H1 (cell line): ENCODE results near the gene TRPM6. TPM values are rescaled to one million over a fixed set of nuclear protein-coding genes. Genes with fewer than 3 reads are reported as not detected.

Source experiments
- NANOG ChIP-seq: IDR thresholded peaks from 2 replicates; pipeline ENCODE4 v1.6.1; 2011; ENCODE audit warnings: low read length, low read depth, mild to moderate bottlenecking, inconsistent platforms; ENCODE audit not compliant: insufficient read depth, poor library complexity, severe bottlenecking
- PHF8 ChIP-seq: fragments of 200-600 bp; sonication (generic); conservative IDR thresholded peaks from 2 replicates; pipeline ENCODE4 v1.7.1; 2012; ENCODE audit warnings: low read depth, mild to moderate bottlenecking, inconsistent platforms, low read length, moderate library complexity
- YY1 ChIP-seq: IDR thresholded peaks from 2 replicates; pipeline ENCODE4 v1.6.1; 2011; ENCODE audit warnings: low read depth, mild to moderate bottlenecking, low read length
- polyA plus RNA-seq, 7 experiments: library from polyadenylated mRNA; depleted of rRNA in 3 of 7; stranded (reverse) in 5 of 7; unstranded in 2 of 7; fragments of >200 nt in 5 of 7; fragments of 200-250 nt in 2 of 7; gene quantifications; 1 replicate in 5 of 7; 2 replicates in 1 of 7; 4 replicates in 1 of 7; pipeline versions ENCODE4 v1.2.1 to v1.2.3, GENCODE V29; 2011 to 2013; ENCODE audit warnings: missing spikeins in 2 of 7, mixed read lengths in 2 of 7
- total RNA-seq: library from RNA; stranded (reverse); fragmentation: NEBNext Ultra II Directional; extraction: Animal tissue kit (Norgen Biotek cat#: 25700); gene quantifications from 2 replicates; pipeline ENCODE4 v1.2.1, GENCODE V29; 2021
- TF ChIP-seq, protein P1 (sequence below): fragments of 300-600 bp; sonication (generic); IDR thresholded peaks from 2 replicates; pipeline ENCODE4 v1.7.1; 2012; ENCODE audit warnings: low read length, moderate library complexity, mild to moderate bottlenecking, inconsistent platforms; ENCODE audit not compliant: insufficient replicate concordance
- TF ChIP-seq, protein P2 (sequence below): IDR thresholded peaks from 2 replicates; pipeline ENCODE4 v1.6.1; 2012; ENCODE audit warnings: low read length, inconsistent platforms

TRPM6 gene
- total and polyA plus RNA-seq, 2 of the 8 experiments (the other 6 are each of a cell fraction or from before 2014, with no cell fraction given): 0.45 to 1.5 TPM

DNA sequence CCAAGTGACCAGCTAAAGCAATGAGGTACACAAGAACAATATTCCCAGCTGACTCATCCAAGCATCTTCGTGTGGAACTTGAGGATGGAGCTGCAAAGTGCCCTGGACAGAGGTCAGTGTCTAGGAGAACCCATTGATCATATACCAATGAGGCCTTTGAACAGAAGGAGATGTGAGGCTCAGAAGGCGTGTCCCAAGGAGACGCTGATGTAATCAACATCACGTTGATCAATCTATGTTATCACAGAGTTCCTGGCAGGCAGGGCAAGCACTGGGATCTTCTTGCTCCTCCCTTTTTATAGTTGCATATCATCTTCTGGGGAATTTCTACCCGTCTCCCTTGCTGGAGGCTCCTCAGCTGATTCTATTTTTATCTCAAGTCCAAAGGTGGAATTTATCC lies 163.4 kb downstream of the TRPM6 start (continued):
- TF ChIP-seq, protein P1, sequence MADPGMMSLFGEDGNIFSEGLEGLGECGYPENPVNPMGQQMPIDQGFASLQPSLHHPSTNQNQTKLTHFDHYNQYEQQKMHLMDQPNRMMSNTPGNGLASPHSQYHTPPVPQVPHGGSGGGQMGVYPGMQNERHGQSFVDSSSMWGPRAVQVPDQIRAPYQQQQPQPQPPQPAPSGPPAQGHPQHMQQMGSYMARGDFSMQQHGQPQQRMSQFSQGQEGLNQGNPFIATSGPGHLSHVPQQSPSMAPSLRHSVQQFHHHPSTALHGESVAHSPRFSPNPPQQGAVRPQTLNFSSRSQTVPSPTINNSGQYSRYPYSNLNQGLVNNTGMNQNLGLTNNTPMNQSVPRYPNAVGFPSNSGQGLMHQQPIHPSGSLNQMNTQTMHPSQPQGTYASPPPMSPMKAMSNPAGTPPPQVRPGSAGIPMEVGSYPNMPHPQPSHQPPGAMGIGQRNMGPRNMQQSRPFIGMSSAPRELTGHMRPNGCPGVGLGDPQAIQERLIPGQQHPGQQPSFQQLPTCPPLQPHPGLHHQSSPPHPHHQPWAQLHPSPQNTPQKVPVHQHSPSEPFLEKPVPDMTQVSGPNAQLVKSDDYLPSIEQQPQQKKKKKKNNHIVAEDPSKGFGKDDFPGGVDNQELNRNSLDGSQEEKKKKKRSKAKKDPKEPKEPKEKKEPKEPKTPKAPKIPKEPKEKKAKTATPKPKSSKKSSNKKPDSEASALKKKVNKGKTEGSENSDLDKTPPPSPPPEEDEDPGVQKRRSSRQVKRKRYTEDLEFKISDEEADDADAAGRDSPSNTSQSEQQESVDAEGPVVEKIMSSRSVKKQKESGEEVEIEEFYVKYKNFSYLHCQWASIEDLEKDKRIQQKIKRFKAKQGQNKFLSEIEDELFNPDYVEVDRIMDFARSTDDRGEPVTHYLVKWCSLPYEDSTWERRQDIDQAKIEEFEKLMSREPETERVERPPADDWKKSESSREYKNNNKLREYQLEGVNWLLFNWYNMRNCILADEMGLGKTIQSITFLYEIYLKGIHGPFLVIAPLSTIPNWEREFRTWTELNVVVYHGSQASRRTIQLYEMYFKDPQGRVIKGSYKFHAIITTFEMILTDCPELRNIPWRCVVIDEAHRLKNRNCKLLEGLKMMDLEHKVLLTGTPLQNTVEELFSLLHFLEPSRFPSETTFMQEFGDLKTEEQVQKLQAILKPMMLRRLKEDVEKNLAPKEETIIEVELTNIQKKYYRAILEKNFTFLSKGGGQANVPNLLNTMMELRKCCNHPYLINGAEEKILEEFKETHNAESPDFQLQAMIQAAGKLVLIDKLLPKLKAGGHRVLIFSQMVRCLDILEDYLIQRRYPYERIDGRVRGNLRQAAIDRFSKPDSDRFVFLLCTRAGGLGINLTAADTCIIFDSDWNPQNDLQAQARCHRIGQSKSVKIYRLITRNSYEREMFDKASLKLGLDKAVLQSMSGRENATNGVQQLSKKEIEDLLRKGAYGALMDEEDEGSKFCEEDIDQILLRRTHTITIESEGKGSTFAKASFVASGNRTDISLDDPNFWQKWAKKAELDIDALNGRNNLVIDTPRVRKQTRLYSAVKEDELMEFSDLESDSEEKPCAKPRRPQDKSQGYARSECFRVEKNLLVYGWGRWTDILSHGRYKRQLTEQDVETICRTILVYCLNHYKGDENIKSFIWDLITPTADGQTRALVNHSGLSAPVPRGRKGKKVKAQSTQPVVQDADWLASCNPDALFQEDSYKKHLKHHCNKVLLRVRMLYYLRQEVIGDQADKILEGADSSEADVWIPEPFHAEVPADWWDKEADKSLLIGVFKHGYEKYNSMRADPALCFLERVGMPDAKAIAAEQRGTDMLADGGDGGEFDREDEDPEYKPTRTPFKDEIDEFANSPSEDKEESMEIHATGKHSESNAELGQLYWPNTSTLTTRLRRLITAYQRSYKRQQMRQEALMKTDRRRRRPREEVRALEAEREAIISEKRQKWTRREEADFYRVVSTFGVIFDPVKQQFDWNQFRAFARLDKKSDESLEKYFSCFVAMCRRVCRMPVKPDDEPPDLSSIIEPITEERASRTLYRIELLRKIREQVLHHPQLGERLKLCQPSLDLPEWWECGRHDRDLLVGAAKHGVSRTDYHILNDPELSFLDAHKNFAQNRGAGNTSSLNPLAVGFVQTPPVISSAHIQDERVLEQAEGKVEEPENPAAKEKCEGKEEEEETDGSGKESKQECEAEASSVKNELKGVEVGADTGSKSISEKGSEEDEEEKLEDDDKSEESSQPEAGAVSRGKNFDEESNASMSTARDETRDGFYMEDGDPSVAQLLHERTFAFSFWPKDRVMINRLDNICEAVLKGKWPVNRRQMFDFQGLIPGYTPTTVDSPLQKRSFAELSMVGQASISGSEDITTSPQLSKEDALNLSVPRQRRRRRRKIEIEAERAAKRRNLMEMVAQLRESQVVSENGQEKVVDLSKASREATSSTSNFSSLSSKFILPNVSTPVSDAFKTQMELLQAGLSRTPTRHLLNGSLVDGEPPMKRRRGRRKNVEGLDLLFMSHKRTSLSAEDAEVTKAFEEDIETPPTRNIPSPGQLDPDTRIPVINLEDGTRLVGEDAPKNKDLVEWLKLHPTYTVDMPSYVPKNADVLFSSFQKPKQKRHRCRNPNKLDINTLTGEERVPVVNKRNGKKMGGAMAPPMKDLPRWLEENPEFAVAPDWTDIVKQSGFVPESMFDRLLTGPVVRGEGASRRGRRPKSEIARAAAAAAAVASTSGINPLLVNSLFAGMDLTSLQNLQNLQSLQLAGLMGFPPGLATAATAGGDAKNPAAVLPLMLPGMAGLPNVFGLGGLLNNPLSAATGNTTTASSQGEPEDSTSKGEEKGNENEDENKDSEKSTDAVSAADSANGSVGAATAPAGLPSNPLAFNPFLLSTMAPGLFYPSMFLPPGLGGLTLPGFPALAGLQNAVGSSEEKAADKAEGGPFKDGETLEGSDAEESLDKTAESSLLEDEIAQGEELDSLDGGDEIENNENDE: no peak
- TF ChIP-seq PHF8: no peak
- TF ChIP-seq YY1: no peak
- TF ChIP-seq, protein P2, sequence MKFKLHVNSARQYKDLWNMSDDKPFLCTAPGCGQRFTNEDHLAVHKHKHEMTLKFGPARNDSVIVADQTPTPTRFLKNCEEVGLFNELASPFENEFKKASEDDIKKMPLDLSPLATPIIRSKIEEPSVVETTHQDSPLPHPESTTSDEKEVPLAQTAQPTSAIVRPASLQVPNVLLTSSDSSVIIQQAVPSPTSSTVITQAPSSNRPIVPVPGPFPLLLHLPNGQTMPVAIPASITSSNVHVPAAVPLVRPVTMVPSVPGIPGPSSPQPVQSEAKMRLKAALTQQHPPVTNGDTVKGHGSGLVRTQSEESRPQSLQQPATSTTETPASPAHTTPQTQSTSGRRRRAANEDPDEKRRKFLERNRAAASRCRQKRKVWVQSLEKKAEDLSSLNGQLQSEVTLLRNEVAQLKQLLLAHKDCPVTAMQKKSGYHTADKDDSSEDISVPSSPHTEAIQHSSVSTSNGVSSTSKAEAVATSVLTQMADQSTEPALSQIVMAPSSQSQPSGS: no peak
- TF ChIP-seq NANOG: no peak
